ENCODE results near the gene PDE10A.
"Not testable (repeated sequence)": the region's sequence is repeated elsewhere in the genome, so short reads cannot be mapped to it uniquely, and the experiment has no call there.

Gene PDE10A

DNA sequence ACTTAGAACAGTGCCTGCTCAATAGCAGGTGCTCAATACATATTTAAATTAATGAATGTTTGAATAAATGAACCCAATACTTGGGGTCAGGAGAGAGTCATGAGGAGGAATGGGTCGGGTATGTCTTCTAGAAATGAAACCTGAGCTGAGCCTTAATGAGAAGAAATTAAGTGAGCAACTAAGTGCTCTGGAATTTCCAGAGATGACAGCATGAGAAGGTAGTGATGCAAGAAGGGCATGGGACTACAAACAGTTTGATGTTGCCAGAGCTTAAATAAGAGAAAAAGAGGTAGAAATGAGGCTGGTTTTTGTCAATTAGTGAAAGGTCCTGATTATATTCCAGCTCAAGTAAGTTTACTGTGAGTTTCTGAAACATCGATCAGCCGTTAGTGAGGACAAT, 82.9 kb downstream of the PDE10A start:
- DNase-seq = no peak

DNA sequence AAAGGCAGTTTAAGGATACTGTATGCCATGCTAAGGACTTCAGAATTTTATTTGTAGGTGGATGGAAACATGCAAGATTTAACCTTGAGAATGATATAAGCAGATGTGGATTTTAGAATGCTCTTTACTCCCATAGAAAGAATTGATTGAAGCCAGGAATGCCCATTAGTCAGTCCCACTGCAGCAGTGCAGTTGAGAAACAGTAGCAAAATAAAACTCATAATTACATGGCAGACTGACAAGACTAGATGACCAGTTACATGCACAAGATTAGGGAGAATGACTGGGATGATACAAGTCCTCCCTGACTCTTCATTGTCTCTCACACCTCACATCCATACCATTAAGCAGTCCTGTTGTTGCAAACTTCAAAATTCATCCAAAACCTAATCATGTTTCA, 83.9 kb downstream of the PDE10A start:
- no peak for DNase-seq

DNA sequence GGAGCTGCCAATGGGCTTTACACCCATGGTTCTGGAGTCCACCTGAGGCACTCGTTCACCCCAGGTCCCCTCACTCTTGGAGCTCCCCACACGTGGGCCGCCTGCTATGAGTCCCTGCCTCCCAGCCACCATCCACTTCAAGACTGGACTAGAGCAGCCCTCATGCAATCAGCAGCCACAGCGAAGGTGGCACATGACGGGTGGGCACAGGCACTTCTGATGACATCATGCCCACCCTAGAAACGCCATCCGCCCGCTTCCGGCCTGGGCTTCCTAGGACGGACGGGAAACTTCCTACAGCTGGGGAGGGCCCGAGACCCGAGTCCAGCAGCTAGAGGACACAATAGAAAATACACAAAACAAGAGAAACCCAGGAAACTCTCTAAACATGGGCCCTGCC, 85.5 kb downstream of the PDE10A start:
- DNase-seq = no peak

DNA sequence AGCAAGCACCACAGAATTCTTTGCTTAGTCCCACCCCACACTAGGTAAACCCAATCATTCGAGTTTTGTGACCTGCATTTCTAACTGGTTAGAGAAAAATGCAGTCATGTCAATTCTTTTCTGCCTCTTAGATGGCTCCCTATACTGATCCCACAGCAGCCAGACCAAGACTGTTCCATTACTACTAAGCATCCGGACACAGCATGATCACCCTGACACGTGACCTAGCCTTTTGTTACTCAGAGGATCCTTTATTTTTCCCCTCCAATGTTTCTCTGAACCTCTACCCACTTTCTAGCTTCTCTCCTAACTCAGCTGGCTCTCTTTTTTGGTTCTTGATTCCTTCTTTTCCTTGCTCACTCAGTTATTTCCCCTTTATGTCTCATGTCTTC, 87.9 kb downstream of the PDE10A start:
- DNase-seq = no peak

DNA sequence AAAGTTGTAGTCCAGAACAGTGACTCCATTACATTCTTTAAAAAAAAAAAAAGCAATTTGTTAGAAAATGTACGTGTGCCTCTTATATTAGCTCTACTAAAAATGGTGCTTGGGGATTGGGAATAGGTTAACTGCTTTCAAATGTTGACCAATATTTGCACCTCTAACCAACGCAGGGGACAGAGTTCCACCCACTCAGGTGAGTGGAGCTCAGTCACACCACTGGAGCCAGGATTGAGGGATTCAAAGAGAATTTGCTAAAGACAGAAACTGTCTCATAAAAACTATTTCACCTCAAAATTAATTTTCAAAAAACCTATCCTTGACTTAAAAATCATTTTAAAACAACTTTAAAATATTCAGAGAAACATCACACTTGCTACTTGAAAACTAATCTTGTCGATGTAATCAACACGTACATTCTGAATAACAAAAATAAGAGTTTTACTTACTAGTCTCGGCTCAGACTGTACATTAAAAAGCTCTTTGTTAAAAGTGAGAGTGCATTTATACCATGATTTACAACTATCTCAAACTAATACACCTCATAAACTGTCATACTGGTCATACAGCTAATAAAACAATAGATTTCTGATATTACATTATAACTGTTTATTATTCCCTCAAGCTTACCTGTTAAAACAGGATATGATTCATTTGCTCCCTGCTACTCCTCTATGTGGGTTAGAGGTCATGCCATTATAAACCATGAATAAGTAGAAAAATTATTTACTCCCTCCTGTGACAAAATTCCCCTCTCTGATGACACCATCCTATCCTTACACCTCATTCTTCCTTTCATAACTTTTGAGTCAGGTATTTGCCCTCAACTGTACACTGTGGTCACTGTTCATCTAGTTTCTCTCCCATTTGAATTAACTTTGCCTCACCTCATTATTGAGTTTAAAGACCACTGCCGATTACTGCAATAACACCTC, 88.6 kb downstream of the PDE10A start:
- no peak for DNase-seq

DNA sequence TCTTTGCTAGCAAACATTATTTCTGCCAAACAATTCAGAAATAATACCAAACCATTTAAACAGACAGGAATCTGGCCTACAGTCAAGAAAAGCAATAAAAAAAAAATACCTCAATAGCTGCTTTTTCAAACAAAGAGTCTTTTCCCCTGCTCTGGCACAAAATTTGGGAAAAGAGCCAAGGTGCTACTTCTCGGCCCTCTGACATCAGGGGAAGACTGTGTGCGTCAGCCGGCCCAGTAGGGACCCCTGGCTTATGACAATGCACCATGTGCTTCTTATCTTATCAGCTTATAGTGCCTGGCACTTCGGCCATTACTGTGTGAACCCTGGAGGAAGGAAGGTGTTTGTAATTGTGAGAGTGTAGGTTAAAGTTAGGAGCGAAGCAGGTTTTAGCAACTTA, 89.4 kb downstream of the PDE10A start:
- DNase-seq = no peak

DNA sequence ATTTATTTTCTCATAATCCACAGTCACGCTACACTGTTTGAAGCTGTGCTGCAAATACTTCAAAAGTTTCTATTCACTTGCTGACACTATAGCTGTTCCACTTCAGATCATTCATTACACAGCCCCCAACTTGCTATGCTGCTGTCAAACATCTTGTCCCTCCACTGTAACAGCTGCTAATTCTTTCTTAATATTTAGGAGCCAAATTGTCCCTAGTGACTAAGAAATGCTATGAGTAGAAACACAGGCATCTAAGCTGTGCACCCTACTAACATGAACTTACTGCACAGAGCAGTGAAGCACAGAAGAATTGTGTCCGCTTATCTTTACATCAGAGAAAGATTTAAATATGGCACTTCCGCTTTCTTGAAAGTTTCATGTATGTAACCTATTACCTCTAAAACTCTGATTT, 91.3 kb downstream of the PDE10A start:
- no peak for DNase-seq

DNA sequence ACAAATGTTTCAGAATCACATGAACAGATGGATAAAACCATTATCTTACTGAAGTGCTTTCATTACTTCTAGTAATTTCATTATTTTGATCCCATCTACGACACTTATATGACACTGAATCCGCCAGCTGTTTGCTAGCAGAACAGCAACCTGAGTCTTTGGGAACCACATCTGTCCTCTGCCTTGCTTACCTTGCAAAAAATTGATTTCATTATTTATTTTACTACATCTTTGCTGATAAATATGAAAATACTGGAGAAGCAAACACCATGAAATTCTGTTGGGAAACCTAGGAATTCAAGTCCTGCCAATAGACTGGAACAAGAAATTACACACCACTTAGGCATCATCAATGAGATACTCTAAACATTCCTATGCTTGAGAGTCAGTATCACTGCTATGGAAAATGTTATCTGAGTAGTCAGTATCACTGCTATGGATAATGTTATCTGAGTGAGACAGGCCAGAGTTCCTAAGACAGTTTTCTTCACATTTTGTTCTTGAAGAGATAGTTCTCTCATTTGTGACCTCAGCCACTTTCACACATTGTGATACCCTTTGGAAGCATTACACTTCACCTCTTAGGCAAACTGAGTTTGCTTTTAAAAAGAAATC, 91.9 kb downstream of the PDE10A start:
- DNase-seq = no peak

DNA sequence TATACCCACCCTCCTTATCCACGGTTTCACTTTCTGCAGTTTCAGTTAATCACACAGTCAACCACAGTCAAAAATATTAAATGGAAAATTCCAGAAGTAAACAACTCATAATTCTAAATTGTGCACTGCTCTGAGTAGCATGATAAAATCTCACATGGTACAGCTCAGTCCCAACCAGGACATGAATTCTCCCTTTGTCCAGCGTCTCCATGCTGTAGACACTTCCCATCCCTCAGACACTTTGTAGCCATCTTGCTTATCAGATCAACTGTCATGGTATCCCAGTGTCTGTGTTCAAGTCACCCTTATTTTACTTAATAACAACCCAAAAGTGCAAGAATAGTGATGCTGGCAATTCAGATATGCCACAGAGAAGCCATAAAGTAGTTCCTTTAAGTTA, 94.7 kb downstream of the PDE10A start:
- no peak for DNase-seq

DNA sequence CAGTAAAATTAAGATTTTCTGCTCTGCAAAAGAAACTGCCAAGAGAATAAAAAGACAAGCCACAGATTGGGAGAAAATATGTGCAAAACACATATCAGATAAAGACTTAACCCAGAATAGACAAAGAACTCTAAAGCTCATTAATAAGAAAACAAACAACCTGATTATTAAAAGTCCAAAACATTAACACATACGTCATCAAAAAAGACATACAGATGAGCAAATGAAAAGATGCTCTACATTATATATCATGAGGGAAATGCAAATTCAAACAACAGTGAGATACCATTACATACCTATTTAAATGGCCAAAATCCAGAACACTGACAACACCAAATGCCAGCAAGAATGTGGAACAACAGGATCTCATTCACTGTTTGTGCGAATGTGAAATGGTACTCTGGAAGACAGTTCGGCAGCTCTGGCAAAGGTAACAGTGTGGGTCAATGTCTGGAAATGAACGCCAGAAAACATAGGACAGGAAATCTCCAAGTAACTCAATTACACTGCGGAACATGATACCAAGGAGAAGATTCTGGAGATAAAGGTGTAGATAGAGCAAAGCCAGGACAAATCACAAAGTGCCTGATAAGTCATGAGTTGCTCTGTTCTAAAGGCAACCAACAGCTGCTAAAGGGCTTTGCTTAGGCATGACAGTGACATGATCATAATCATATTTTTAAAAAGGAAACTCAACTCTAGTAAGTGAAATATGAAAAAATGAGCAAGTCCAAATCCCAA, 96.8 kb downstream of the PDE10A start:
- no peak for DNase-seq

DNA sequence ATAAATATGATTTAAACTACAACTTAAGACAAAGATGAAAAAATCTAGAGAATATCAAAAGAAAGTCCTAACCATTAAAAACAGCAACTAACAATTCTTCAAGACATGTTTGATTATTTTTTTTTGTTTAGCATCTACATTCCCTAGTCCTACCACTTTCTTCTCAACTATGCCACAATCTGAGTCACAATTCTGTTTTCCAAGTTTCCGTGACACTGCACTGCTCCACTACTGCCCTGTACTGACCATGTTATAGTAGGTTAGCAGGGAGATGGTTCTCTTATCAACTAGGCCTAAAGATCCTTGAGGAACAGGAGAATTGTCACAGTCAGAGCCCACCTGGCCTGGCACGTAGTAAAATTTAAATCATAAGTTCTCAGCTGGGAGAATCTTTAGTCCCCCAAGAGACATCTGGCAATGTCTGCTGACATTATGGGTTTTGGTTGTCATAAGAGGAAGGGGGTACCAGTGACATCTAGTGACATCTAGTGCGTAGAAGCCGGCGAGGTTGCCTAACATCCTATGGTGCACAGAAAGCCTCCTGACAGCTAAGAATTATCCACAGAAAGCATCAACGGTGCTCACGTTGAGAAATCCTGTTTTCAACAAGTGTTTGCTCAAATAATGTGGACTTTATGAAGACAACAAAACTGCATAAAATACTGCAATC, 100.5 kb downstream of the PDE10A start:
- DNase-seq = no peak

DNA sequence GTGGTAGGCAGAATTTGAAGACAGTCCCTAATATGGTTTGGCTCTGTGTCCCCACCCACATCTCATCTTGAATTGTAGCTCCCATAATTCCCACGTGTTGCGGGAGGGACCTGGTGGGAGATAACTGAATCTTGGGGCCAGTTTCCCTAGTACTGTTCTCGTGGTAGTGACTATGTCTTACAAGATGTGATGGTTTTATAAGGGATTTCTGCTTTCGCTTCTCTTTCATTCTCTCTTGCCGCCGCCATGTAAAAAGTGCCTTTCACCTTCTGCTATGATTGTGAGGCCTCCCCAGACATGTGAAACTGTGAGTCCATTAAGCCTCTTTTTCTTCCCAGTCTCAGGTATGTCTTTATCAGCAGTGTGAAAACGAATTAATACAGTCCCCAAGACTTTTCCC, 103.4 kb downstream of the PDE10A start:
- DNase-seq = no peak

DNA sequence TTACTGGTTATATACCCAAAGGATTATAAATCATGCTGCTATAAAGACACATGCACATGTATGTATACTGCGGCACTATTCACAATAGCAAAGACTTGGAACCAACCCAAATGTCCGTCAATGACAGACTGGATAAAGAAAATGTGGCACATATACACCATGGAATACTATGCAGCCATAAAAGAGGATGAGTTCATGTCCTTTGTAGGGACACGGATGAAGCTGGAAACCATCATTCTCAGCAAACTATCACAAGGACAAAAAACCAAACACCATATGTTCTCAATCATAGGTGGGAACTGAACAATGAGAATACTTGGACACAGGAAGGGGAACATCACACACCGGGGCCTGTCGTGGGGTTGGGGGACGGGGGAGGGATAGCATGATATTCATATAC, 104.9 kb downstream of the PDE10A start:
- DNase-seq = not testable (repeated sequence)

DNA sequence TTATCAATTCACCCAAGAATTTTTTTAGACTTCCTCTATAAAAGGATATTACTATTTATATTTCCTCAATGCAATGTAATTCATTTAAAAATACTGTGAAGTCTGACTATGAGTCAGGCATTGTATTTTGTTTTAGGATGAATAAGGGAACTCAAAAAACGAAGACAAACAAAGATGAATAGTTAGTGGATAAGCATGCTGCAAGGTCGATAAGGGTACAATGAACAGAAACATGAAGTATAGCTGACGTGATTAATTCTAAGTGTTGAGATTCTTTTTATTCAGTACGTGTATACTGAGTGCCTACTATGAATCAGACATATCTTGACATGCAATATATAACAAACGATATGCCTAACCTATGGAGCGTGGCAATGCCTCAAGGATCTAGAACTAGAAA, 105.4 kb downstream of the PDE10A start:
- DNase-seq = no peak

DNA sequence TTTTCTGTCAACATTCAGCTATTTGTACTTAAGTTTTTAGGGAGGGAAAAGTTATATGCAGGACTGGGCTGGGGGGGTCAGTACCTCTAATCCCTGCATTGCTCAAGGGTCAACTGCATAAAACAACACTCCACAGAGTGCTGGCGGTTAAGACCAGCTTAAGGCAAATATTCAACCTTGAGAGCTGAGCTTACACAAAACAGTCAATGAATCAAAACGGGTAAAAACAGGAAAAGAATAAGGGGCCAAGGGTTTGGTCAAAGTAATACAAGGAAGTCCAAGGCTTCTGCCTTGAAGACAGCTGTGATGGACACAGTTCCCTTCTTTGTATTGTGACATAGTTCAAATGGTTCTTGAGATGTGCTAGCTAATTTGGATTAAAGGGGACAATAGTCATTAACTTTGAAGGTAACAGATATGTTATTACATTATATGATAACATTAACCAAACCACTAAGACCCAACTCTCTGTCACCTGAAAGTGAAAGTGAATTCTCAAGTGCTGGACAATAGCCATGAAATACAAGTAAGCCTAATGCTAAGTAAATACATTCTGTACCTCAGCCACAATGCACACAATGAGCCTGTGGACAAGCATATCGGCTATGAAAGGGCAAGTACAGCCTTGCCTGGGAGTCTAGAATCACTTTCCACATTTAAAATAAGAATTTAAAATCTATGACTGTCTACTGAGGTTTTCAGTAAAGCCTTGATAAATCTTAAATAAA, 106.8 kb downstream of the PDE10A start:
- DNase-seq = no peak

DNA sequence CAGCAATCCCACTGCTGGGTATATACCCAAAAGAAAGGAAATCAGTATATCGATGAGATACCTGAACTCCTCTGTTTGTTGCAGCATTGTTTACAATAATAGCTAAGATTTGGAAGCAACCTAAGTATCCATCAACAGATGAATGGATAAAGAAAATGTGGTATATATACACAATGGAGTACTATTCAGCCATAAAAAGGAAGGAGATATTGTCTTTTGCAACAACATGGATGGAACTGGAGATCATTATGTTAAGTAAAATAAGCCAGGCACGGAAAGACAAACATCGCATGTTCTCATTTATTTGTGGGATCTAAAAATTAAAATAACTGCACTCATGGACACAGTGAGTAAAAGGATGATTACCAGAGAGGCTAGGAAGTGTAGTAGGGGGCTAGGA, 108.4 kb downstream of the PDE10A start:
- not testable (repeated sequence) for DNase-seq

DNA sequence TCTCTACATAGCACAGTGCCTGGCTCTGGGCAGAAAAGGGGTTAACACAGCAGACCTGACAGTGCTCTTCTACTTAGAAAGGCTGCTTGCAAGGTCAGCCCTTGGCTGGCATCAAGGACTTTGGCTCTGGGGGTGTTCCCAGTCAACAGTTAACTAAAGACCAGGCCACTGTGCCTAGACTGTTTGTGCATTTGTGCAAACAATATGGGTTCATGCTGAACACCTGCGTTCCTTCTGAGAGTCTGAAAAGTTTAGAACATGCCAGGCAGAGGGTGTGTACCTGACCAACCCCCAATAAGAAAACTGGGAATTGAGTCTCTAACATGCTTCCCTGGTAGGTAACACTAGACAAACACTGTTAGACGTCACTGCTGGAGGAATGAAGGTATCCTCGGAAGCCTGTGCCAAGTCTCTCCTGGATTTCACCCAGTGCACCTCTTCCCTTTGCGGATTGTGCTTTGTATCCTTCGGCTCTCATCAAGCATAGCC, 110.7 kb downstream of the PDE10A start:
- no peak for DNase-seq

DNA sequence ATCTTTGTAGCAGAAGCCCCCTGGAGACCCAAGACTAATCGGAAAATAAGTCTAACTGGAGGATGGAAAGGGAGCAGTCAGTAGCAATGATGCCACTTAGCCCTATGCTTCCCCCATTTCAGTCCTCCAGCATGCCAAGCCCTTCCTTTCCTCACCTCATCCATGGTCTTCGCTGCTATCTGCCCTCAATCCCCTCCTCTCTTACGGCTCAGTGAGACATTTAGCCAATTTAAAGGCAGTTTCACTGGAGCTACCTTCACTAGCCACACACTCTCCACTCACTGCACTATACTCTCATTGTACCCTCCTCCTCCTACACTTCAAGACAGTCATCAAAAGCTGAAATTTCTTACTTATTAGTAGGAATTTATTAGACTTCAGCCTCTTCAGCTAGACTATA, 111.2 kb downstream of the PDE10A start:
- DNase-seq = no peak

DNA sequence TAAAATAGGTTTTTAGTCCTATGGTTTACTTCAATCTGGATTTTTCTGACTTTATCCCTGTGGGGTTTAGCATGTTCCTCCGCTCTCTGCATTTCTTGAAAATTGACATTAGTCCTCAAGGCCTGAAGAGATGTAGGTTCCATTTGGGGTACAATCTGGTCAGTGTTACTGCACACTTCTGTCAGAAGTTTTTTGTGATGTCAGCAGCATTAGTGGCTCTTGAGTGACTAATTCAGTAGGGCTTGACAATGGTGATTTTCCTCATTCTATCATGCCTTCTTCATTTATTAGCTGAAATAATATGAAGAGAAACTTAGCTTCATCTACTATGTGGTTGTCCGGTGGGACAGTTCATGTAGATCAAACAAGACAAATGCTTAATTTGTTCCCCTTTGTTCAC, 114.6 kb downstream of the PDE10A start:
- DNase-seq = no peak

DNA sequence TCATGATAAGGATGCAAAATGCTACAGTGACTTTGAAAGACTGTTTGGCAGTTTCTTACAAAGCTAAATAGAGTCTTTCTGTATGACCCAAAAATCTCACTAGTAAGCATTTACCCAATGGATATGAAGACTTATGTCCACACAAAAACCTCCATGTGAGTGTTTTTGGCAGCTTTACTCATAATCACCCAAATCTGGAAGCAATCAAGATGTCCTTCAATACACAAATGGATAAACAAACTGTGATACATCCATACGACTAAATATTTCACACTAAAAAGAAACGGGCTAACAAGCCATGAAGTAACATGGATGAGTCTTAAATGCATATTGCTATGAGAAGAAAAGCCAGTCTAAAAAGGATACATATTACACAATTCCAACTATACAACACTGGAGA, 117.2 kb downstream of the PDE10A start:
- DNase-seq = no peak

DNA sequence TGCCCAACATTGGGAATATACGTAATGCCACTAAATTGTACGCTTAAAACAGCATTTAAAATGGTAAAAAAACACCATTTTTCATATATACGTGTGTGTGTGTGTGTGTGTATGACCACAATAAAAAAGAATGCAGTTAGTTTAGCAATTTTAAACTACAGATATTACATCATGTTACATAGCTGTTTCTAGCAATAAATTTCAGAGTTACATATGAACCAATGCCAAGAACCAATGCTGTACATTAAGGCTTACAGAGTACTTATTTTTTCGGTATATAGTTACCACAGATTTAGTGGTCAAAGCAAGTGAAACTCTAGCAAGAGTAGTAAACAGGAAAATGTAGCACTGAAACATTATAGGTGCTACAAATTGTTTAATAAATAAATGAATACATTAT, 119.3 kb downstream of the PDE10A start:
- DNase-seq = no peak

DNA sequence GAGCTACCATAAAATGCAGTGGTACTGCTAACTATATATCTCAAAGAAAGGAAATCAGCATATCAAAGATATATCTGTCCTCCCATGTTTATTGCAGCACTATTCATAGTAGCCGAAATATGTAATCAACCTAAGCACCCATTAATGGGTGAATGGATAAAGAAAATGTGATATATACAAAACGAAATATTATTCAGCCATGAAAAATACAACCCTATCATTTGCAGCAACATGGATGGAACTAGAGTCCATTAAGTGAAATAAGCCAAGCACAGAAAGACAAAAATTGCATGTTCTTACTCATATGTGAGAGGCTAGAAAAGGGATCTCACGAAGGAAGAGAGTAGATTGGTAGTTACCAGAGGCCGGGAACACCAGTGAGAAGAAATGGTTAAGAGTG, 126.1 kb downstream of the PDE10A start:
- DNase-seq = no peak
